Right hindlimb (tissue), 1 donor: ENCODE measurements around the gene TEKT4.
"Not testable (repeated sequence)": the region's sequence is repeated elsewhere in the genome, so short reads cannot be mapped to it uniquely, and the experiment has no call there.

Experiments used
- DNase-seq: peaks from one replicate; pipeline ENCODE4 v3.0.0-alpha.2; 2018

The TEKT4 gene

GRCh38 chr2:94876523-94876863 lies 5.3 kb downstream of the TEKT4 start:
- no peak for DNase-seq

GRCh38 chr2:94877129-94877528 lies 5.9 kb downstream of the TEKT4 start:
- no peak for DNase-seq

GRCh38 chr2:94878575-94878974 lies 7.3 kb downstream of the TEKT4 start:
- not testable (repeated sequence) for DNase-seq

- DNase-seq = no peak
Observed at GRCh38 chr2:94879314-94879981, 8.2 kb downstream of the TEKT4 start.

- DNase-seq = no peak
Observed at GRCh38 chr2:94879982-94880377, 8.8 kb downstream of the TEKT4 start.

GRCh38 chr2:94880507-94880906 lies 9.3 kb downstream of the TEKT4 start:
- DNase-seq = no peak

GRCh38 chr2:94881070-94881469 lies 9.8 kb downstream of the TEKT4 start:
- DNase-seq = no peak

GRCh38 chr2:94890234-94890633 lies 19.0 kb downstream of the TEKT4 start:
- no peak for DNase-seq

- DNase-seq = not testable (repeated sequence)
Observed at GRCh38 chr2:94895273-94895672, 24.0 kb downstream of the TEKT4 start.

- not testable (repeated sequence) for DNase-seq
Observed at GRCh38 chr2:94906976-94907375, 35.7 kb downstream of the TEKT4 start.

- DNase-seq = no peak
Observed at GRCh38 chr2:94923196-94923595, 52.0 kb downstream of the TEKT4 start.

GRCh38 chr2:94924999-94925398 lies 53.8 kb downstream of the TEKT4 start:
- not testable (repeated sequence) for DNase-seq
